ENCODE data around the gene NF2. TPM values are rescaled to one million over a fixed set of nuclear protein-coding genes. Genes with fewer than 3 reads are reported as not detected.

Gene NF2
- total RNA-seq, 1 experiment from 2014 or later, result 50.9 TPM

DNA sequence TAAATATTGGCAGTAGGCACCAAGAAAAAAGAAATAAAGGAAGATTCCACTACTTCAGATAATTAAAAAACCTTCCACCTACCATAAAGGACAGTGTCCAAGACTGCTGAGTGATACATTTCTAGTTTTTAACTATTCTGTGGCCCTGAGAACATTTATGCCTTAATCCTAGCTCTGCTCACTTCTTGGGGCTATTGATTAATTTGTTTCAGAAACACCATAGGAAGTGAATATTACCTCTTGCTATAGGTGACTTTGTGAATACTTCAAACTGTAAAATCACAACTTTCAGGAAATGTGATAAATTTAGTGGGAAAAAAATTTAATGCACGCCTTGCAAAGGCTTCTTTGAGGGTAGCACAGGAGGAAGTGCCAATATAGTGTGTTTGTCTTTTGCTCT is 35.2 kb downstream of the NF2 start:
- Histone ChIP-seq H3K27me3 (ENCODE audit: insufficient read depth, low read length) (no peaks in the 10 kb centered on the region), H2AFZ (ENCODE audit: low read length) (no peak overlapping the region), H2BK5ac (ENCODE audit: insufficient read length, low read length) (no peak overlapping the region), H2AK5ac (ENCODE audit: insufficient read length, low read length) (no peak overlapping the region), H3K79me2 (ENCODE audit: insufficient read depth, low read length) (no peaks in the 10 kb centered on the region), H3K79me1 (ENCODE audit: insufficient read depth, low read depth, low read length, poor library complexity, severe bottlenecking) (no peaks in the 10 kb centered on the region), H3K4ac (ENCODE audit: low read depth, low read length) (no peak overlapping the region), H3K23me2 (ENCODE audit: insufficient read length, low read depth, low read length, poor library complexity, severe bottlenecking) (no peaks in the 10 kb centered on the region), H2BK20ac (ENCODE audit: low read depth, low read length, poor library complexity, severe bottlenecking) (no peak overlapping the region), H2BK120ac (ENCODE audit: low read depth, low read length, poor library complexity, severe bottlenecking) (no peak overlapping the region), H3K4me1 (ENCODE audit: insufficient read depth, low read length) (no peaks in the 10 kb centered on the region), H3K18ac (ENCODE audit: insufficient read length, low read depth, low read length) (no peak overlapping the region), H2BK15ac (ENCODE audit: low read depth, low read length) (no peak overlapping the region), H3K56ac (ENCODE audit: insufficient read length, low read depth, low read length) (no peak overlapping the region), H3K4me2 (ENCODE audit: insufficient read depth, insufficient read length, low read length) (no peak overlapping the region), H4K8ac (replicated peaks; ENCODE audit: insufficient read length, low read depth, low read length) (no peak overlapping the region), H3T11ph (ENCODE audit: low read length) (no peak overlapping the region), H3K9me3 (ENCODE audit: control insufficient read depth, low read depth, low read length) (no peaks in the 10 kb centered on the region), H2BK12ac (ENCODE audit: insufficient read length, low read depth, low read length) (no peak overlapping the region), H4K5ac (ENCODE audit: insufficient read length, low read depth, low read length) (no peak overlapping the region), H3K14ac (ENCODE audit: insufficient read depth, low read length) (no peak overlapping the region), H4K20me1 (ENCODE audit: control insufficient read depth, insufficient read depth, insufficient read length) (no peaks in the 10 kb centered on the region), H4K91ac (ENCODE audit: insufficient read length, low read depth, low read length) (no peak overlapping the region), H3K27ac (ENCODE audit: insufficient read length, low read depth, low read length) (no peak overlapping the region), H3K23ac (ENCODE audit: insufficient read length, low read depth, low read length) (no peak overlapping the region), H3K9ac (ENCODE audit: extremely low read depth, insufficient read length, low read length) (no peak overlapping the region)
- H3K9me3 Mint-ChIP-seq, result peaks cover 2 to 7% of the 10 kb centered on the region in 2 experiments; a peak in 3 of 5 replicates
- peaks cover 18 to 37% (median 30%) of the 10 kb centered on the region in 3 experiments for H3K36me3 Mint-ChIP-seq (ENCODE audit: insufficient read depth in 1 of 3, low read depth in 3 of 3)
- no peak for DNase-seq
- no peak overlapping the region for H3K27ac Mint-ChIP-seq
- TF ChIP-seq, protein P1, sequence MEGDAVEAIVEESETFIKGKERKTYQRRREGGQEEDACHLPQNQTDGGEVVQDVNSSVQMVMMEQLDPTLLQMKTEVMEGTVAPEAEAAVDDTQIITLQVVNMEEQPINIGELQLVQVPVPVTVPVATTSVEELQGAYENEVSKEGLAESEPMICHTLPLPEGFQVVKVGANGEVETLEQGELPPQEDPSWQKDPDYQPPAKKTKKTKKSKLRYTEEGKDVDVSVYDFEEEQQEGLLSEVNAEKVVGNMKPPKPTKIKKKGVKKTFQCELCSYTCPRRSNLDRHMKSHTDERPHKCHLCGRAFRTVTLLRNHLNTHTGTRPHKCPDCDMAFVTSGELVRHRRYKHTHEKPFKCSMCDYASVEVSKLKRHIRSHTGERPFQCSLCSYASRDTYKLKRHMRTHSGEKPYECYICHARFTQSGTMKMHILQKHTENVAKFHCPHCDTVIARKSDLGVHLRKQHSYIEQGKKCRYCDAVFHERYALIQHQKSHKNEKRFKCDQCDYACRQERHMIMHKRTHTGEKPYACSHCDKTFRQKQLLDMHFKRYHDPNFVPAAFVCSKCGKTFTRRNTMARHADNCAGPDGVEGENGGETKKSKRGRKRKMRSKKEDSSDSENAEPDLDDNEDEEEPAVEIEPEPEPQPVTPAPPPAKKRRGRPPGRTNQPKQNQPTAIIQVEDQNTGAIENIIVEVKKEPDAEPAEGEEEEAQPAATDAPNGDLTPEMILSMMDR (conservative IDR thresholded peaks at IDR 0.05), result no peak
- no CpG with 5 or more reads among the region's 1 CpG for WGBS (ENCODE audit: extremely low coverage, insufficient read length, low lambda C conversion rate)
- H3K4me3 Mint-ChIP-seq, result no peak overlapping the region
- peaks cover 0 to 12% of the 10 kb centered on the region in 2 experiments; a peak in 3 of 4 replicates for H3K4me1 Mint-ChIP-seq
- H3K27me3 Mint-ChIP-seq (ENCODE audit: low read depth), result no peaks in the 10 kb centered on the region

All from H9 (cell line).